ENCODE data around the gene PKHD1.

- TF ChIP-seq CTCF (IDR thresholded peaks at IDR 0.05; ENCODE audit: low read depth, low read length) = no peak
- no peak for TF ChIP-seq POLR2A (IDR thresholded peaks at IDR 0.05; ENCODE audit: extremely low read depth, insufficient read length)
Observed at GRCh38 chr6:51740658-51741057, 346.8 kb downstream of the PKHD1 start.
